ENCODE measurements around the gene NPVF.

NPVF gene

DNA sequence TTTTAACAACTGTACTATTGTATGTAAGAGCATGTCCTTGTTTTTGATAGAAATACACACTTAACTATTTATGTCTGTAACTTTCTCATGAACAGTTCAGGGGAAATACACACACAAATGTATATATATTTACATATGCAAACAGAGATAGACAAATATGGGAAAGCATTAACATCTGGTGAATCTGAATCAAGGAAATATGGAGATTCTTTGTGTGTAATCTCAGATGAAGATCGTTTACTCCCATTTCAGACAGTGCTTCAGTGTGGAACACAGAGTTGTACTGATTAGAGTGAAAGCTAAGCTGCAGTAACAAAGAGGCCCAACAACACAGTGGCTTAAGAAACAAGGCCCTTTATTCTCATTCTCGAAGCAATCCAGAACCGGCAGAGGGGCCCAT is 26.3 kb upstream of the NPVF start:
- Histone ChIP-seq H3K36me3 (no peaks in the 10 kb centered on the region), H4K20me1 (no peaks in the 10 kb centered on the region)
- no peak for TF ChIP-seq Cebpa-rat (IDR thresholded peaks at IDR 0.05)

DNA sequence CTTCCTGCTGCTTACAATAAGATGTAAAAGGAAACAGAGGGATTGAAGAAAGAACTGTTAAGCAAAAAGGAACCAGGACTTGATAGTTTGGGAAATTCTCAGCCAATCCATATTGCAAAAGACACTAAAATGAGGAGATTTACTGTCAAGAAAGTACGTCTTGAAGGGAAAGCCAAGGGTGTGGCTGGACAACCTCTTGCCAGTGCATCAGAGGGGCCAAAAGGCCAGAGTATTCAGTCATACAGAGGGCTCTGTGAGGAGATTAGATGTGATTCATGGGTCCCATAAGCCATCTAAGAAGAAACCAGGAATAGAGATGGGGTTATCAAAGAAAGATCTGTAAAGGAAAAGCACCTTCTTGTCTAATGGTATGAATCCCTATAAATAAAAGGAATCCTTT is 25.4 kb upstream of the NPVF start:
- H4K20me1 ChIP-seq = no peaks in the 10 kb centered on the region
- H3K4me3 ChIP-seq = no peak overlapping the region
- no peak for TF ChIP-seq Cebpa-rat (IDR thresholded peaks at IDR 0.05)
- 0 out of 2 replicates have a peak, but pooled peaks cover 2% of the 10 kb centered on the region for H3K9me3 ChIP-seq
- peaks cover 8% of the 10 kb centered on the region for H3K4me1 ChIP-seq
- no peak overlapping the region for H3K4me2 ChIP-seq
- no peaks in the 10 kb centered on the region for H3K27me3 ChIP-seq
- H3K36me3 ChIP-seq = no peaks in the 10 kb centered on the region
- no peak overlapping the region for H3K9ac ChIP-seq
- no peak overlapping the region for H3K27ac ChIP-seq

More for the DNA sequence above, 26.3 kb upstream of the NPVF start:
- H3K9me3 ChIP-seq = no peaks in the 10 kb centered on the region
- no peak overlapping the region for H3K4me3 ChIP-seq
- H3K27me3 ChIP-seq = no peaks in the 10 kb centered on the region
- no peak overlapping the region for H3K4me2 ChIP-seq
- no peak overlapping the region for H3K27ac ChIP-seq
- no peak overlapping the region for H3K9ac ChIP-seq
- H3K4me1 ChIP-seq = peaks cover 8% of the 10 kb centered on the region

DNA sequence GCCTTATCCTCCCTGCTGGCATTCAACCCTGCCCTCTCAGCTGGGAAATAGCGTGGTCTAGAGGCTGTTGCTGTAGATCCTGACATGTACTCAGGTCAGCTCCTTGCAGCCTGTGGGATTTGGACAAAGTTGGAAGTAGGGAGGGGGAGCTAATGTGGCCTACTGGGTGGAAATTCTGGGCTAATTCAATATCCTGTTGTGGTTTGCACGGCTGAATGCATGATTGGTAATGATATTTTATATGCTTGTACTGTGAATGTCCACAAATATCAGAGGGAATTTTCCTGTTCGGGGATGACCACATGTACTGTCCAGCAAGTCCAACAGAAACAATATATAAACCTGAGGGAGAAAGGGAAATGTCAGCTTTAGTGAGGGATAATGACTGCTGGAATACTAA is 22.1 kb upstream of the NPVF start:
- H3K36me3 ChIP-seq = no peaks in the 10 kb centered on the region
- no peak overlapping the region for H3K27ac ChIP-seq
- H3K4me1 ChIP-seq = peaks cover 8% of the 10 kb centered on the region
- no peak for TF ChIP-seq Cebpa-rat (IDR thresholded peaks at IDR 0.05)
- no peak overlapping the region for H3K9ac ChIP-seq
- no peaks in the 10 kb centered on the region for H4K20me1 ChIP-seq
- no peak overlapping the region; the same call in 1 of the 2 replicates for H3K4me2 ChIP-seq
- no peak overlapping the region for H3K4me3 ChIP-seq
- H3K27me3 ChIP-seq = no peaks in the 10 kb centered on the region
- H3K9me3 ChIP-seq = 0 out of 2 replicates have a peak, but pooled peaks cover 3% of the 10 kb centered on the region

DNA sequence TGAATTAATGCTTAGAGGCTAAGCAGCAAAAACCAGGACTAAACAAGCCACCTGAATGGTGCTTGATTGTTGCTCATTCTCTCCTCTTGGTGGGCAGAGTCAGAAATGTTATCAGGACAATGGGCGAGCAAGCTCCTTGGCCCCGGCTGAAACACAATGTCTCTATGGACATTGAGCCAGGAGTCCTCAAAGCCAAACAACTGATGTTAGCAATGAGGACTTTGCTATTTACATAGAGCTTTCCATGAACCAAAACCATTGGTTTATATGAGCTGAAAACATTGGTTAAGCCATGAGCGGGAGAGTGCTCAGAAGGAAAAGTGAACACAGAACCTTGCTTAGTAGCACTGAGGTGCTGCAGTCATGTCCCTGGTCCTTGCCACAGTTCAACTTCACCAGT is 21.5 kb upstream of the NPVF start:
- H4K20me1 ChIP-seq = no peaks in the 10 kb centered on the region
- H3K27ac ChIP-seq = no peak overlapping the region
- no peak for TF ChIP-seq Cebpa-rat (IDR thresholded peaks at IDR 0.05)

DNA sequence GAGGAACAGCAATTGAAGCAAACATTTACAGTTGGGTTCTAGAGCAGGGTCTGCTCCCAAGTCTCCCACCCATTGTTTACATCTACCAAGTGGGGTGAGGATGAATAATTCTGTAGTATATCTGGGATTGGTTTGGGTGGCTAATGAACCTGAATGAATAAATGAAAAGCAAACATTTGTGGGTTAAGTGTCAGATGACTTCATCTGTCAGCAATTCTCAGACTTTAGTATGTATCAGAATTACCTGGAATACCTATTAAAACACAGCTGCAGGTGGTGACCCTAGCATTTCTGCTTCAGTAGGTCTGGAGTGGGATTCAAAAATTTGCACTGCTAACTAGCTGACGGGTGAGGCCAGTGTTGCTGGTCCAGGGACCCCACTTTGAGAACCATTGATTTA is 18.0 kb upstream of the NPVF start:
- Histone ChIP-seq H3K4me2 (no peak overlapping the region), H3K9ac (no peak overlapping the region)
- no peak for TF ChIP-seq Cebpa-rat (IDR thresholded peaks at IDR 0.05)

More for the DNA sequence above, 21.5 kb upstream of the NPVF start:
- no peak overlapping the region for H3K4me2 ChIP-seq
- H3K27me3 ChIP-seq = no peaks in the 10 kb centered on the region
- no peak overlapping the region for H3K4me3 ChIP-seq
- 0 out of 2 replicates have a peak, but pooled peaks cover 3% of the 10 kb centered on the region for H3K9me3 ChIP-seq
- H3K9ac ChIP-seq = no peak overlapping the region
- peaks cover 8% of the 10 kb centered on the region for H3K4me1 ChIP-seq
- no peaks in the 10 kb centered on the region for H3K36me3 ChIP-seq

DNA sequence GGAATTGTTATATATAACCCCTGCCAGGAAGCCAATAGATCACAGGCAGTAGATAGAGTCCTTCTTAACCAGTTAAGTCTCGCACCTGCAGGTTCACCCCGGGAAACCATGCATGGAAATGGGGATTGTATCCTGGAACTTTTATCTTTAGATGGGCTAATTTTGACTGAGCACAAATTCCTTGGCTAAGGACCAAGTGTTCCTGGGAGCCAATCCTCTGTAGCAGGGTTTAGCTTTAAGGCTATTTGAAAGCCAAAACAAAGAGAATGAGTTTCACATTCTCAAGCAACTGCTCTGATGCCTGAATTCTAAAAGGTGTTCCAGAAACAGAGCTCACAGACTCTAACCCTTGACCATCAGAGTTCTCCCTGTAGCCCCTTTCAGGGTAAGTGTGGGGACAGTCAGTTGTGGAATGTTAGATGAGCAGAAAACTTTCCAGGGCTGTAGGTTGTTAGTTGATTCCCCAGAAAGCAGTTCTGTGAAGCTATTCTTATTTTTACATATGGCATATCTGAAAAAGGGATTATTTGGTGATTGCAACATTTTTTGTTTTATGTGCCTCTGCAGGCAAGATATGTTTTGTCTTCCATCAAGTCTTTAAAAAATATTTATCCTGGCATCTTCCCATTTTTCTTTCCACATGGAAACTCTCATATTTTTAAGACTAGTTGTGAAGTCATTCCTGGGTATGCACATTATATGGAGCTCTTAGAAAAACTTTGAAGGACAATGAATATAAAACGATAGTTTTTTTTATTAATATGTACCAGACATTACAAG is 16.2 kb upstream of the NPVF start:
- H3K36me3 ChIP-seq = no peaks in the 10 kb centered on the region
- 0 out of 2 replicates have a peak, but pooled peaks cover 3% of the 10 kb centered on the region for H3K9me3 ChIP-seq
- no peak overlapping the region for H3K4me3 ChIP-seq
- no peak overlapping the region for H3K27ac ChIP-seq
- no peaks in the 10 kb centered on the region for H4K20me1 ChIP-seq
- H3K4me2 ChIP-seq = no peak overlapping the region
- H3K4me1 ChIP-seq = no peaks in the 10 kb centered on the region
- H3K27me3 ChIP-seq = no peaks in the 10 kb centered on the region
- TF ChIP-seq Cebpa-rat (IDR thresholded peaks at IDR 0.05) = no peak
- H3K9ac ChIP-seq = no peak overlapping the region

More for the DNA sequence above, 18.0 kb upstream of the NPVF start:
- no peak overlapping the region for H3K27ac ChIP-seq
- no peaks in the 10 kb centered on the region for H3K36me3 ChIP-seq
- H3K4me1 ChIP-seq = peaks cover 8% of the 10 kb centered on the region
- no peak overlapping the region for H3K4me3 ChIP-seq
- no peaks in the 10 kb centered on the region for H3K27me3 ChIP-seq
- 0 out of 2 replicates have a peak, but pooled peaks cover 3% of the 10 kb centered on the region for H3K9me3 ChIP-seq
- H4K20me1 ChIP-seq = no peaks in the 10 kb centered on the region

DNA sequence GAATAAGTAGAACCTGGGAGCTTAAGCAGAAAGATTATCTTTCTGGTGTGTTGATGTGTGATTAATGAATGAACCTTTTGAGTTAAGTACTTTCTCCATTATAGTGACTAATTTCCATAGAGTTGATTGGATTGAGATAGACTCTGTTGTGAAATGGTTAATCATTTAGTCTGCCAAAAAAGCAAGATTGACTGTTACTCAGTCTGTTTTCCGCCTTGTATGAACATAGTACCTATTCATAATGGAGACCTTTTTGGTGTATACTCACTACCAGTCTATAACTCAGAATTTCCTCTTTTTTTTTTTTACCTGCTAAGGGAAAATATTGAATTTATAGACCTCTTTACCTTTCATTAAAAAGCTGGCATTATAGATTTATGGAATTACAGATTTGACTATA is 14.4 kb upstream of the NPVF start:
- Histone ChIP-seq H3K4me3 (no peak overlapping the region), H3K9ac (no peak overlapping the region), H3K27me3 (no peaks in the 10 kb centered on the region), H3K36me3 (no peaks in the 10 kb centered on the region), H3K4me1 (no peaks in the 10 kb centered on the region), H3K27ac (no peak overlapping the region), H4K20me1 (no peaks in the 10 kb centered on the region), H3K9me3 (no peaks in the 10 kb centered on the region), H3K4me2 (no peak overlapping the region)
- TF ChIP-seq Cebpa-rat (IDR thresholded peaks at IDR 0.05) = no peak

DNA sequence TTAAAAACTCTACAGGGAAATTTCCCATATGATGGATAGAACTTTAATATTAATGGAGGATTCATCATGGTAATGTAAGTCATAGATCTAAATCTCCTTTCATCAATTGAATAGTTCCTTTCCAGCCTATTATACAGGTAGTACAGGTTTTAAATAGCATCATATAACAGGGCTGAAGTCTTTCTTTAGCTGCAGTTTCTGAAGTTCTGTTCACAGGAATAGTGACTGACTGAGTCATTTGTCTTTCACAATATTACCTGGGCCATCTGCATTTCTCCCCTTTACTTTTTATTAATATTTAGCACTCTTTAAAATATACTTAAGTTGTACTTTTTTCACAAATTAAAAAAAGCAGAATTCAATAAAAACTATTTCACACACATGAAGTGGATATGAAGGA is 12.6 kb upstream of the NPVF start:
- Histone ChIP-seq H3K4me1 (no peaks in the 10 kb centered on the region), H3K27me3 (no peaks in the 10 kb centered on the region), H3K27ac (no peak overlapping the region), H3K9me3 (no peaks in the 10 kb centered on the region), H3K9ac (no peak overlapping the region), H4K20me1 (no peaks in the 10 kb centered on the region), H3K4me3 (no peak overlapping the region), H3K4me2 (no peak overlapping the region), H3K36me3 (no peaks in the 10 kb centered on the region)
- TF ChIP-seq Cebpa-rat (IDR thresholded peaks at IDR 0.05) = no peak

DNA sequence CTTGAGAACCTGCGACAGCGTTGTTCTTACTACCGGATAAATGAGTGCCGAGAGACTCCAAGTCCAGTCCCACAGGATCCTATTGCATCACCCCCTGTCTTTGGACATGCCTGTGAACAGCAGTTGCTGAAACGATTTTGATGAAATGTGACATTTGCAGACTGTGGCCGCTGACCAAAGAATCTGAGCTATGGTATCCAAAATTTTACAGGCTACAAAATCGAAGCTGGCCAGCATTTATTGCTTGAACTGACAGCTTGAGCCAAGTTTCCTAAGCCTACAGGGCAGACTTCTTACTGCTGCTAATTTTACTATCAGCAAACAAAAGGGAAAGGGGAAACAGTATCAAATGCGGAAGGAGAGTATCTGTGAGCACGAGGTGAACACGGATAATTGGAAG is 12.1 kb upstream of the NPVF start:
- Histone ChIP-seq H4K20me1 (no peaks in the 10 kb centered on the region), H3K9me3 (no peaks in the 10 kb centered on the region), H3K27ac (no peak overlapping the region), H3K4me1 (no peaks in the 10 kb centered on the region), H3K27me3 (no peaks in the 10 kb centered on the region), H3K4me2 (no peak overlapping the region), H3K36me3 (no peaks in the 10 kb centered on the region), H3K9ac (no peak overlapping the region), H3K4me3 (no peak overlapping the region)
- TF ChIP-seq Cebpa-rat (IDR thresholded peaks at IDR 0.05) = no peak

DNA sequence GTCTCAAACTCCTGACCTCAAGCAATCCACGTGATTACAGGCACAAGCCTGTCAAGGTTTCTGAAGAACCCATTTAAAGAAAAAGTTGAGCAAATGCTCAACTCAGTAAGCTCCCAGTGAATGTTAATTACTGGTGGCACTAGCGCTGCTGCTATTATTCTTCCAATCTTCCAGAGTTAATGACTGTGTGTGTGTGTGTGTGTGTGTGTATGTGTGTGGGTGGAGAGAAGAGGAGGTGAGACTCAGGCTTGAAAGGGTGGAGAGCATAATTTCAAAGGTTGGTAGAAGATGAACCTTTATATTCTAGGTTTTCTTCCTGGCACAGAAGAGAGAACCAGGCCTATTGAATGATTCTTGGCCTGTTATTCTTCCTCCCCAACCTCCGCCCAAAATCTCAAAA is 11.6 kb upstream of the NPVF start:
- Histone ChIP-seq H3K4me1 (no peaks in the 10 kb centered on the region), H4K20me1 (no peaks in the 10 kb centered on the region), H3K4me2 (no peak overlapping the region), H3K27me3 (no peaks in the 10 kb centered on the region), H3K4me3 (no peak overlapping the region), H3K27ac (no peak overlapping the region), H3K9ac (no peak overlapping the region), H3K9me3 (no peaks in the 10 kb centered on the region), H3K36me3 (no peaks in the 10 kb centered on the region)
- TF ChIP-seq Cebpa-rat (IDR thresholded peaks at IDR 0.05) = no peak
